HG03565 (cell line): ENCODE data around the gene ZNF724.
"Not testable (repeated sequence)": the region's sequence is repeated elsewhere in the genome, so short reads cannot be mapped to it uniquely, and the experiment has no call there.

Experiments used
- ATAC-seq: cut with Tn5 transposase; IDR thresholded peaks from one replicate; pipeline ENCODE4 v1.9.1; 2021; ENCODE audit warnings: mild to moderate bottlenecking, moderate library complexity; ENCODE audit not compliant: unreplicated experiment

The ZNF724 gene

DNA sequence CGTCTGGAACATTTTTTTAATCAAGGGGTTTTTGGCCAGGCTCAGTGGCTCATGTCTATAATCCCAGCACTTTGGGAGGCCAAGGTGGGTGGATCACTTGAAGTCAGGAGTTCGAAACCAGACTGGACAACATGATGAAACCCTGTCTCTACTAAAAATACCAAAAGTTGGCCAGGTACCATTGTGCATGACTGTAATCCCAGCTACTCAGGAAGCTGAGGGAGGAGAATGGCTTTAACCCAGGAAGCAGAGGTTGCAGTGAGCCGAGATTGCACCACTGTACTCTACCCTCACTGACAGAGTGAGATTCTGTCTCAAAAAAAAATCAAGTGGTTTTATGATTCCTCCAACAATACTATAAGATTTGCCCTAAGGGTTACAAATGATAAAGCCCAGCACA is 3.1 kb upstream of the ZNF724 start:
- not testable (repeated sequence) for ATAC-seq

- no peak for ATAC-seq
Observed at GRCh38 chr19:23241419-23241818, 8.8 kb downstream of the ZNF724 start.

DNA sequence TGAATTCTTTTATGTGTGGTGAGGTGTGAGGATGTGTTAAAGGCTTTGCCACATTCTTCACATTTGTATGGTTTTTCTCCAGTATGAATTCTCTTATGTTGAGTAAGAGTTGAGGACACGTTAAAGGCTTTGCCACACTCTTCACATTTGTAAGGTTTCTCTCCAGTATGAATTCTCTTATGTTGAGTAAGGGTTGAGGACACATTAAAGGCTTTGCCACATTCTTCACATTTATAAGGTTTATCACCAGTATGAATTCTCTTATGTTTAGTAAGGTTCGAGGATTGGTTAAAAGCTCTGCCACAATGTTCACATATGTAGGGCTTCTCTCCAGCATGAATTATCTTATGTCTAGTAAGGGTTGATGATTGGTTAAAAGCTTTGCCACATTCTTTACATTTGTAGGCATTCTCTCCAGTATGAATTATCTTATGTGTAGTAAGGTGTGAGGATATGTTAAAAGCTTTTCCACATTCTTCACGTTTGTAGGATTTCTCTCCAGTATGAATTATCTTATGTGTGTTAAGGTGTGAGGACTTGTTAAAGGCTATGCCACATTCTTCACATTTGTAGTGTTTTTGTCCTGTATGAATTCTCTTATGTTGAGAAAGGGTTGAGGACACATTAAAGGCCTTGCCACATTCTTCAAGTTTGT is 27.1 kb downstream of the ZNF724 start:
- ATAC-seq, result no peak

DNA sequence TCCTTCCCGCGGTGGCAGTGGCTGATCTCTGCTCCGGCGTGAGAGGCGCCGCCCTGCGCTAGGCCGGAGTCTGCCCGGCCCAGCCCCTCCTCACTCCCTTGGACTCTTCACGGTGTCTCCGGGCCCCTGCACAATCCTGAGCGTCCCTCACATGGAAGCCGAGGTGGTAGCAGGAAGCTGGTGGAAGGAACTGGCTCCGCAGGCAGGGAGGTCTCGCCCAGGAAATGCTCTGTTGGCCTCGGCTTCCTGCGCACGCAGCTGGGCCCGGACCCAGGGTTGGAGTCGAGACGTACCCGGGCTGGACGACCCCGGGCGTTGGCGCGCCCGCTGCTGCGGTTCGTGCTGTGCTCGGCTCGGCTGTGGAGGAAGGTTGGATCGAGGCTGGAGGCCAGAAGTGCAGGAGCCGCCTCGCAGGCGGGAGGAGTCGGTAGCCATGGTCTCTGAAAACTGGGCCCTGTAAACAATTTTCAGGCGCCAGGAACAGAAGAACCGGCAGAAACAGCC is 46.3 kb downstream of the ZNF724 start:
- no peak for ATAC-seq

DNA sequence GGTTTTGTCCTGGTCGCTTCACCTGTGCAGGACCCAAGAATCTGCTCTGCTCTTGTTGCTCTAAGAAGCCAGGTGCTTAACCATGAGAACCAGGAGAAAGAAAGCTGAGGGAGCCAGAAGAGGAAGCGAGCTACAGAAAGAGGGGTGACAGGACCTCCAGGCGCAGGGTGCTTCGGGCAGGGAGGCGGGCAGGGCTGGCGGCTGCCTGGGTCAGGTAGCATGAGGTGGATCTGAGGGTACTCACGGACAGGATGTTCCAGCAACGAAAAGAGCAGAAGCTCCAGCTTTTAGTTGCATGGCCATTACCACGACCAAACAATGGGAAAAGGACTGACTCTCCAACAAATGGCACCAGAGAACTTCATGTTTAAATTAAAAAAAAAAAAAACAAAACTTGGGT is 59.9 kb downstream of the ZNF724 start:
- ATAC-seq, result no peak

- no peak for ATAC-seq
Observed at GRCh38 chr19:23183251-23183650, 66.9 kb downstream of the ZNF724 start.
